H1 (cell line): ENCODE results near the gene YWHAG. TPM values are rescaled to one million over a fixed set of nuclear protein-coding genes. Genes with fewer than 3 reads are reported as not detected.

Experiments used
- CTCF ChIA-PET: fragments of 300-600 bp; sonication (Branson Sonifier 250); formaldehyde crosslinking; loops from one replicate; lab custom pipeline; 2021; ENCODE audit not compliant: partially characterized antibody; lab: Charles Lee
- POLR2A ChIA-PET: fragments of 300-600 bp; sonication (Branson Sonifier 250); formaldehyde crosslinking; loops from one replicate; lab custom pipeline; 2021; ENCODE audit warnings: inconsistent platforms; ENCODE audit not compliant: partially characterized antibody; lab: Charles Lee
- DNase-seq, 2 experiments: peaks; one replicate each; pipeline versions ENCODE4 v3.0.0 to v3.0.0-alpha.2; 2010 to 2022; ENCODE audit warnings: low spot score in 2 of 2, low read depth in 1 of 2, mixed read lengths in 1 of 2
- FAIRE-seq: peaks from 2 replicates; lab custom pipeline; 2011; peaks lifted over from hg19 to GRCh38; lab: Jason Lieb, UNC
- H2AFZ ChIP-seq: 2 replicates; pipeline ENCODE4 v1.8.1; 2012; ENCODE audit warnings: low read length, inconsistent platforms
- H2AK5ac ChIP-seq: 2 replicates; pipeline ENCODE4 v1.6.1; 2013; ENCODE audit warnings: low read depth, low read length
- H2BK120ac ChIP-seq: replicated peaks from 2 replicates; pipeline ENCODE3; 2013; ENCODE audit warnings: low read depth, low read length, inconsistent platforms
- H2BK12ac ChIP-seq: 2 replicates; pipeline ENCODE4 v1.6.1; 2013; ENCODE audit warnings: low read depth, low read length
- H2BK15ac ChIP-seq: 2 replicates; pipeline ENCODE4 v1.6.1; 2013; ENCODE audit warnings: low read length
- H2BK20ac ChIP-seq: 2 replicates; pipeline ENCODE4 v1.6.1; 2013; ENCODE audit warnings: low read length
- H2BK5ac ChIP-seq: 2 replicates; pipeline ENCODE4 v1.6.1; 2013; ENCODE audit warnings: low read depth, low read length
- H3K14ac ChIP-seq: 2 replicates; pipeline ENCODE4 v1.6.1; 2013; ENCODE audit warnings: inconsistent platforms; ENCODE audit not compliant: insufficient read length
- H3K18ac ChIP-seq: 2 replicates; pipeline ENCODE4 v1.6.1; 2013; ENCODE audit warnings: low read length; ENCODE audit errors: extremely low read depth
- H3K23ac ChIP-seq: 2 replicates; pipeline ENCODE4 v1.6.1; 2013; ENCODE audit warnings: inconsistent platforms; ENCODE audit not compliant: insufficient read length
- H3K23me2 ChIP-seq: 2 replicates; pipeline ENCODE4 v1.6.1; 2013; ENCODE audit warnings: low read depth, low read length
- H3K27ac ChIP-seq: 2 replicates; pipeline ENCODE4 v1.6.1; 2011; ENCODE audit warnings: low read depth, low read length, inconsistent platforms
- H3K27me3 ChIP-seq, 4 experiments: replicated peaks in 1 of 4; 1 replicate in 1 of 4; 2 replicates in 3 of 4; pipeline versions ENCODE4 v1.6.1 to v1.8.1; 2011 to 2013; ENCODE audit warnings: low read length in 3 of 4, mild to moderate bottlenecking in 3 of 4, inconsistent platforms in 2 of 4, mixed read lengths in 2 of 4, moderate library complexity in 1 of 4; ENCODE audit not compliant: control insufficient read depth in 3 of 4, insufficient read depth in 3 of 4; ENCODE audit errors: extremely low read depth in 1 of 4
- H3K36me3 ChIP-seq, 4 experiments: 2 replicates each; pipeline versions ENCODE4 v1.6.1 to v1.8.1; 2011 to 2013; ENCODE audit warnings: mild to moderate bottlenecking in 4 of 4, low read length in 3 of 4, moderate library complexity in 2 of 4, control low read depth in 1 of 4, inconsistent platforms in 1 of 4; ENCODE audit not compliant: insufficient read depth in 4 of 4, control insufficient read depth in 2 of 4
- H3K4ac ChIP-seq: replicated peaks from 2 replicates; pipeline ENCODE3; 2013; ENCODE audit warnings: low read length, low read depth, mixed read lengths, inconsistent platforms; ENCODE audit not compliant: insufficient read length
- H3K4me1 ChIP-seq, 4 experiments: replicated peaks in 1 of 4; 1 replicate in 1 of 4; 2 replicates in 3 of 4; pipeline versions ENCODE4 v1.6.1 to v1.8.1; 2011 to 2013; ENCODE audit warnings: low read length in 3 of 4, inconsistent platforms in 2 of 4, mixed read lengths in 1 of 4; ENCODE audit not compliant: insufficient read depth in 4 of 4, control insufficient read depth in 3 of 4
- H3K4me2 ChIP-seq, 2 experiments: 2 replicates each; pipeline versions ENCODE4 v1.6.1 to v1.8.1; 2011 to 2013; ENCODE audit warnings: low read depth in 2 of 2, low read length in 2 of 2, control low read depth in 1 of 2, inconsistent platforms in 1 of 2, mild to moderate bottlenecking in 1 of 2; ENCODE audit not compliant: insufficient read depth in 1 of 2
- H3K4me3 ChIP-seq, 4 experiments: fragments of 200-600, 300-600 bp in 1 of 4; sonication (generic), shearing (Covaris generic), sonication (Bioruptor Twin) in 1 of 4; 2 replicates each; pipeline versions ENCODE4 v1.5.1 to v1.8.1; 2011 to 2016; ENCODE audit warnings: low read length in 4 of 4, low read depth in 3 of 4, control low read depth in 2 of 4, inconsistent platforms in 2 of 4, mild to moderate bottlenecking in 2 of 4, mixed read lengths in 1 of 4, moderate library complexity in 1 of 4; ENCODE audit not compliant: insufficient read depth in 2 of 4; ENCODE audit errors: extremely low read depth in 1 of 4
- H3K56ac ChIP-seq: replicated peaks from 2 replicates; pipeline ENCODE3; 2013; ENCODE audit warnings: low read depth, mild to moderate bottlenecking, mixed read lengths, low read length, inconsistent platforms; ENCODE audit not compliant: insufficient read length
- H3K79me1 ChIP-seq: 2 replicates; pipeline ENCODE4 v1.6.1; 2013; ENCODE audit warnings: low read depth, low read length, control low read depth
- H3K79me2 ChIP-seq, 2 experiments: 2 replicates each; pipeline versions ENCODE4 v1.6.1 to v1.8.1; 2012 to 2013; ENCODE audit warnings: low read length in 2 of 2, mild to moderate bottlenecking in 2 of 2, inconsistent platforms in 1 of 2; ENCODE audit not compliant: insufficient read depth in 2 of 2, control insufficient read depth in 1 of 2
- H3K9ac ChIP-seq, 4 experiments: replicated peaks in 1 of 4; 1 replicate in 1 of 4; 2 replicates in 3 of 4; pipeline versions ENCODE4 v1.6.1 to v1.8.1; 2011 to 2013; ENCODE audit warnings: low read depth in 3 of 4, low read length in 3 of 4, control low read depth in 2 of 4, mild to moderate bottlenecking in 2 of 4, moderate library complexity in 2 of 4, inconsistent platforms in 1 of 4; ENCODE audit errors: extremely low read depth in 1 of 4
- H3K9me3 ChIP-seq, 2 experiments: 2 replicates each; pipeline versions ENCODE4 v1.6.1 to v1.8.1; 2012 to 2013; ENCODE audit warnings: mild to moderate bottlenecking in 2 of 2, moderate library complexity in 2 of 2, control low read depth in 1 of 2, inconsistent platforms in 1 of 2, low read depth in 1 of 2, low read length in 1 of 2, mixed read lengths in 1 of 2; ENCODE audit not compliant: insufficient read depth in 2 of 2
- H4K20me1 ChIP-seq, 2 experiments: replicated peaks in 1 of 2; 2 replicates each; pipeline versions ENCODE3 to v1.8.1; 2011 to 2013; ENCODE audit warnings: inconsistent platforms in 2 of 2, low read length in 2 of 2, mild to moderate bottlenecking in 1 of 2; ENCODE audit not compliant: insufficient read depth in 2 of 2, control insufficient read depth in 1 of 2
- H4K5ac ChIP-seq: 2 replicates; pipeline ENCODE4 v1.6.1; 2013; ENCODE audit warnings: low read length, low read depth, mixed read lengths, inconsistent platforms; ENCODE audit not compliant: insufficient read length
- H4K8ac ChIP-seq: 2 replicates; pipeline ENCODE4 v1.8.0; 2013; ENCODE audit warnings: mild to moderate bottlenecking, moderate library complexity, low read length, inconsistent platforms; ENCODE audit not compliant: insufficient read depth; ENCODE audit errors: extremely low read depth
- H4K91ac ChIP-seq: replicated peaks from 2 replicates; pipeline ENCODE3; 2013; ENCODE audit warnings: low read length, mixed read lengths, inconsistent platforms; ENCODE audit not compliant: insufficient read length
- BACH1 ChIP-seq: IDR thresholded peaks from 2 replicates; pipeline ENCODE4 v1.6.1; 2012; ENCODE audit warnings: low read length, improper control_type of control experiment
- MAFK ChIP-seq: IDR thresholded peaks from 2 replicates; pipeline ENCODE4 v1.6.1; 2012; ENCODE audit warnings: low read depth, mild to moderate bottlenecking, improper control_type of control experiment, low read length
- WGBS, 2 experiments: shearing (Covaris generic) in 1 of 2; methylation state at CpG; one replicate each; pipeline versions ENCODE4 v1.1.6 to v1.1.7; 2013 to 2015; ENCODE audit warnings: low lambda C conversion rate in 2 of 2, mixed read lengths in 2 of 2, inconsistent platforms in 1 of 2, low coverage in 1 of 2, missing lambda C conversion rate in 1 of 2; ENCODE audit not compliant: insufficient replicate concordance in 2 of 2, insufficient coverage in 1 of 2, insufficient read length in 1 of 2; ENCODE audit errors: extremely low coverage in 1 of 2, missing lambda C conversion rate in 1 of 2; 5-methylcytosine and 5-hydroxymethylcytosine counted together
- polyA plus RNA-seq, 7 experiments: library from polyadenylated mRNA; depleted of rRNA in 3 of 7; stranded (reverse) in 5 of 7; unstranded in 2 of 7; fragments of >200 nt in 5 of 7; fragments of 200-250 nt in 2 of 7; gene quantifications; 1 replicate in 5 of 7; 2 replicates in 1 of 7; 4 replicates in 1 of 7; pipeline versions ENCODE4 v1.2.1 to v1.2.3, GENCODE V29; 2011 to 2013; ENCODE audit warnings: missing spikeins in 2 of 7, mixed read lengths in 2 of 7
- total RNA-seq: library from RNA; stranded (reverse); fragmentation: NEBNext Ultra II Directional; extraction: Animal tissue kit (Norgen Biotek cat#: 25700); gene quantifications from 2 replicates; pipeline ENCODE4 v1.2.1, GENCODE V29; 2021

YWHAG gene
- total and polyA plus RNA-seq, 2 of the 8 experiments (the other 6 are each of a cell fraction or from before 2014, with no cell fraction given), result 57.2 to 241 TPM

DNA sequence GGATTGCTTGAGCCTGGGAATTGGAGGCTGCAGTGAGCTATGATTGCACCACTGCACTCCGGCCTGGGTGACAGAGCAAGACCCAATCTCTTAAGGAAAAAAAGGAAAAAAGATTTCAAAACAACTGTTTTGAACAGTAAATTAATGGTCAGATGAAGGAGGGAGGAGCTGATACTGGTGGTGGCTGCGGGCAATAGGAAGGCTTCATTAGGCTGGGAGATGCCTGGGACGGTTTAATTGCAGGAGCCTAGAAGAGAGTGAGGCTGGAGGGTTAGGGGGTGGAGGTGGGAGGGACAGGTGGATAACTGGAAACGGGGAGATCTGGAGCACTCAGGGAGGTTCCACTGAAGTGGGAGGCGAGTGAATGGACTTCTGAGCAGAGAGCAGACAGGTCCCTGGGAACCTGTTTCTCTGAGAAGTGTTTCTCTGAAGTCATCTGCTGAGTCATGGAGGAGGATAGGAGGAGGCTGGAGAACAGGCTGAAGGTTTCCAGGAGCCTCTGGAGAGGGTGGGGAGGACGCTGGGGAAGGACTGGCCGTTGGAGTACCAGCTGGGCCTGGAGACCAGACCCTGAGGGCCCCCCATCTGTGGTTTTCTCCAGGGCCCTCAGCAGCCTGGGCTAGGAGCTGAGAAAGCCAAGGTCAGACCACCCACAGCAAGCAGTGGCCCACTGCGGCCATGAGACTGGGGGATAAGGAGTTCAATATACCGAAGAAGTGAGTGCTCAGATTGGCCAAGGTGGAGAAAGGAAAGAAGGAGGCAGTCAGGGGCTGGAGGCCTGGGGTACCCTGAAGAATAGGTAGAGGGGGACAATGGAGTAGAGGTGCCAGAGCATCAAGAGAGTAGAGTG, 14.4 kb upstream of the YWHAG start:
- CTCF ChIA-PET, result interaction anchor here (0.6 to 1.6 kb wide), 3 partner anchors 13 to 82 kb away, joined by 3 to 5 read pairs (median 4); no protein-coding TSS in a partner anchor
- no peaks in the 10 kb centered on the region for H4K20me1 ChIP-seq
- DNase-seq (no peak), FAIRE-seq (no peak)
- H2BK15ac ChIP-seq, result no peak overlapping the region
- H3K27ac ChIP-seq, result no peak overlapping the region
- no peak overlapping the region for H3K56ac ChIP-seq
- TF ChIP-seq BACH1 (no peak), MAFK (peak; percentile 23; the same call in 1 of the 2 replicates)
- no peak overlapping the region for H2BK5ac ChIP-seq
- POLR2A ChIA-PET, result interaction anchor here (1.1 kb wide), 1 partner anchor 8 kb away, joined by 4 read pairs; no protein-coding TSS in a partner anchor
- H3K4me1 ChIP-seq, result peaks cover 0 to 3% (median 0%) of the 10 kb centered on the region in 4 experiments; a peak in 1 of 7 replicates
- H3K4me2 ChIP-seq, result no peak overlapping the region
- H3K18ac ChIP-seq, result no peak overlapping the region
- H3K36me3 ChIP-seq, result no peaks in the 10 kb centered on the region
- H2BK120ac ChIP-seq, result peak overlapping the region; percentile 41
- no peak overlapping the region for H2BK20ac ChIP-seq
- no peaks in the 10 kb centered on the region for H3K9me3 ChIP-seq
- H3K23me2 ChIP-seq, result no peaks in the 10 kb centered on the region
- no peak overlapping the region for H4K8ac ChIP-seq
- no peak overlapping the region for H2AK5ac ChIP-seq
- no peak overlapping the region for H3K14ac ChIP-seq
- H3K27me3 ChIP-seq, result no peaks in the 10 kb centered on the region
- H3K23ac ChIP-seq, result no peak overlapping the region
- H3K79me2 ChIP-seq, result no peaks in the 10 kb centered on the region
- H4K5ac ChIP-seq, result no peak overlapping the region
- H4K91ac ChIP-seq, result peak overlapping the region; percentile 17
- no peak overlapping the region for H2AFZ ChIP-seq
- no peak overlapping the region for H3K4ac ChIP-seq
- no peaks in the 10 kb centered on the region for H3K79me1 ChIP-seq
- 96% methylated on average over 8 of the region's 9 CpGs; no CpG with 5 or more reads in 1 of the 2 experiments for WGBS, 2 experiments
- no peak overlapping the region for H3K9ac ChIP-seq
- no peak overlapping the region for H3K4me3 ChIP-seq
- H2BK12ac ChIP-seq, result peak overlapping the region; percentile 60; the same call in 1 of the 2 replicates
